Mesenchymal stem cell (in vitro differentiated cells and primary cell): Measurements from ENCODE around the gene RPTOR.

Experiments used
- DNase-seq: peaks from one replicate; pipeline ENCODE4 v3.0.0-alpha.2; 2013
- H2AFZ ChIP-seq: one replicate; pipeline ENCODE4 v1.6.1; 2013; ENCODE audit warnings: low read depth, mild to moderate bottlenecking, control low read depth, inconsistent platforms, low read length, moderate library complexity
- H2AK5ac ChIP-seq: 2 replicates; pipeline ENCODE4 v1.6.1; 2013; ENCODE audit warnings: low read length, moderate library complexity, mild to moderate bottlenecking, inconsistent platforms; ENCODE audit not compliant: severe bottlenecking
- H2BK120ac ChIP-seq: one replicate; pipeline ENCODE4 v1.6.1; 2013; ENCODE audit warnings: low read depth, mild to moderate bottlenecking, inconsistent platforms, low read length, moderate library complexity
- H2BK12ac ChIP-seq, 2 experiments: one replicate each; pipeline ENCODE4 v1.6.1; 2013; ENCODE audit warnings: inconsistent platforms in 2 of 2, low read length in 2 of 2, mild to moderate bottlenecking in 2 of 2, moderate library complexity in 2 of 2, control low read depth in 1 of 2
- H2BK15ac ChIP-seq: one replicate; pipeline ENCODE4 v1.6.1; 2013; ENCODE audit warnings: mild to moderate bottlenecking, low read depth, inconsistent platforms; ENCODE audit not compliant: poor library complexity, severe bottlenecking
- H2BK5ac ChIP-seq: 2 replicates; pipeline ENCODE4 v1.6.1; 2013; ENCODE audit warnings: low read depth, mild to moderate bottlenecking, low read length, control low read depth, inconsistent platforms; ENCODE audit not compliant: poor library complexity, severe bottlenecking
- H3K14ac ChIP-seq, 2 experiments: one replicate each; pipeline ENCODE4 v1.6.1; 2013; ENCODE audit warnings: inconsistent platforms in 2 of 2, low read length in 2 of 2, control low read depth in 1 of 2, mild to moderate bottlenecking in 1 of 2, moderate library complexity in 1 of 2
- H3K18ac ChIP-seq, 2 experiments: one replicate each; pipeline ENCODE4 v1.6.1; 2013; ENCODE audit warnings: inconsistent platforms in 2 of 2, low read length in 2 of 2, control low read depth in 1 of 2, low read depth in 1 of 2, mild to moderate bottlenecking in 1 of 2
- H3K23ac ChIP-seq, 2 experiments: one replicate each; pipeline ENCODE4 v1.6.1; 2013; ENCODE audit warnings: inconsistent platforms in 2 of 2, low read length in 2 of 2, mild to moderate bottlenecking in 2 of 2, moderate library complexity in 2 of 2, control low read depth in 1 of 2
- H3K27ac ChIP-seq: 2 replicates; pipeline ENCODE4 v1.5.1; 2013; ENCODE audit warnings: mild to moderate bottlenecking, moderate library complexity, low read length, control low read depth, inconsistent platforms; ENCODE audit not compliant: poor library complexity, severe bottlenecking
- H3K27me3 ChIP-seq, 2 experiments: 2 replicates each; pipeline versions ENCODE4 v1.6.1 to v1.7.0; 2013; ENCODE audit warnings: low read length in 2 of 2, mild to moderate bottlenecking in 2 of 2, moderate library complexity in 2 of 2, control low read depth in 1 of 2, inconsistent platforms in 1 of 2; ENCODE audit not compliant: control insufficient read depth in 1 of 2, insufficient read depth in 1 of 2
- H3K36me3 ChIP-seq, 2 experiments: 2 replicates each; pipeline versions ENCODE4 v1.6.1 to v1.7.0; 2013; ENCODE audit warnings: low read length in 2 of 2, control low read depth in 1 of 2, inconsistent platforms in 1 of 2, low read depth in 1 of 2, mild to moderate bottlenecking in 1 of 2; ENCODE audit not compliant: insufficient read depth in 2 of 2, control insufficient read depth in 1 of 2
- H3K4ac ChIP-seq, 2 experiments: one replicate each; pipeline ENCODE4 v1.6.1; 2013; ENCODE audit warnings: inconsistent platforms in 2 of 2, low read length in 2 of 2, mild to moderate bottlenecking in 2 of 2, moderate library complexity in 2 of 2, control low read depth in 1 of 2, low read depth in 1 of 2
- H3K4me1 ChIP-seq: 2 replicates; pipeline ENCODE4 v1.6.1; 2013; ENCODE audit warnings: low read depth, low read length, control low read depth; ENCODE audit not compliant: control insufficient read depth, insufficient read depth
- H3K4me2 ChIP-seq: 2 replicates; pipeline ENCODE4 v1.6.1; 2013; ENCODE audit warnings: low read length, mild to moderate bottlenecking, inconsistent platforms; ENCODE audit not compliant: poor library complexity, severe bottlenecking
- H3K4me3 ChIP-seq, 2 experiments: 2 replicates each; pipeline versions ENCODE4 v1.5.1 to v1.7.0; 2013; ENCODE audit warnings: low read length in 2 of 2, mild to moderate bottlenecking in 2 of 2, control low read depth in 1 of 2, low read depth in 1 of 2; ENCODE audit not compliant: insufficient read depth in 1 of 2
- H3K79me1 ChIP-seq: replicated peaks from 2 replicates; pipeline ENCODE4 v1.6.1; 2013; ENCODE audit warnings: mild to moderate bottlenecking, control low read depth, low read length, inconsistent platforms; ENCODE audit not compliant: poor library complexity, severe bottlenecking
- H3K9ac ChIP-seq: 2 replicates; pipeline ENCODE4 v1.7.0; 2013; ENCODE audit warnings: mild to moderate bottlenecking, low read length, moderate library complexity
- H3K9me3 ChIP-seq: 2 replicates; pipeline ENCODE4 v1.7.0; 2013; ENCODE audit warnings: mild to moderate bottlenecking, low read length; ENCODE audit not compliant: control insufficient read depth
- H4K8ac ChIP-seq: one replicate; pipeline ENCODE4 v1.6.1; 2013; ENCODE audit warnings: inconsistent platforms, mild to moderate bottlenecking, low read length, moderate library complexity
- H4K91ac ChIP-seq: one replicate; pipeline ENCODE4 v1.6.1; 2013; ENCODE audit warnings: mild to moderate bottlenecking, low read length, inconsistent platforms
- WGBS: methylation state at CpG from one replicate; pipeline ENCODE4 v1.1.7; 2013; ENCODE audit warnings: mixed read lengths; 5-methylcytosine and 5-hydroxymethylcytosine counted together

RPTOR gene

GRCh38 chr17:80663781-80664206 lies 119.2 kb downstream of the RPTOR start:
- H3K9me3 ChIP-seq = no peaks in the 10 kb centered on the region
- no peak overlapping the region for H3K4me2 ChIP-seq
- H3K14ac ChIP-seq = peak overlapping the region in 1 of 2 experiments; percentile 93
- H2BK15ac ChIP-seq = no peak overlapping the region
- no peak overlapping the region for H2AFZ ChIP-seq
- peaks cover 7 to 8% of the 10 kb centered on the region in 2 experiments for H3K36me3 ChIP-seq
- 46% methylated on average over 11 of the region's 11 CpGs for WGBS
- H3K79me1 ChIP-seq = peaks cover 60% of the 10 kb centered on the region
- H2BK5ac ChIP-seq = no peak overlapping the region
- no peak overlapping the region for H4K91ac ChIP-seq
- no peak overlapping the region for H3K23ac ChIP-seq
- peak overlapping the region in 1 of 2 experiments; percentile 54 for H3K18ac ChIP-seq
- H3K4me3 ChIP-seq = no peak overlapping the region
- no peak overlapping the region for H3K4ac ChIP-seq
- no peak overlapping the region for H2BK12ac ChIP-seq
- H3K27me3 ChIP-seq = no peaks in the 10 kb centered on the region
- H4K8ac ChIP-seq = peak overlapping the region; percentile 15
- peak; percentile 91 for DNase-seq
- peak overlapping the region; percentile 72 for H3K9ac ChIP-seq
- H2BK120ac ChIP-seq = no peak overlapping the region
- no peak overlapping the region for H3K27ac ChIP-seq
- H3K4me1 ChIP-seq = peaks cover 17% of the 10 kb centered on the region
- no peak overlapping the region for H2AK5ac ChIP-seq

GRCh38 chr17:80664217-80664790 lies 119.7 kb downstream of the RPTOR start:
- Histone ChIP-seq H3K14ac (peak overlapping the region in 1 of 2 experiments; percentile 78), H2BK15ac (no peak overlapping the region), H2BK12ac (peak overlapping the region; percentile 17 to 82), H3K4me1 (peaks cover 20% of the 10 kb centered on the region), H4K91ac (peak overlapping the region; percentile 64), H3K36me3 (peaks cover 5 to 7% of the 10 kb centered on the region in 2 experiments), H3K79me1 (peaks cover 60% of the 10 kb centered on the region), H3K4me2 (no peak overlapping the region), H3K23ac (no peak overlapping the region), H3K4ac (peak overlapping the region in 1 of 2 experiments; percentile 5), H3K18ac (peak overlapping the region; percentile 66 to 76), H3K27ac (no peak overlapping the region), H2BK5ac (no peak overlapping the region), H2BK120ac (no peak overlapping the region), H3K9me3 (no peaks in the 10 kb centered on the region), H2AFZ (no peak overlapping the region), H3K4me3 (peak overlapping the region in 1 of 2 experiments; percentile 53), H2AK5ac (no peak overlapping the region), H3K27me3 (no peaks in the 10 kb centered on the region), H3K9ac (peak overlapping the region; percentile 72), H4K8ac (peak overlapping the region; percentile 75)
- WGBS = 41% methylated on average over 6 of the region's 7 CpGs
- peak; percentile 57 for DNase-seq

- Histone ChIP-seq H4K91ac (no peak overlapping the region), H2BK15ac (no peak overlapping the region), H3K9ac (no peak overlapping the region), H3K4me2 (no peak overlapping the region), H3K79me1 (peaks cover 59% of the 10 kb centered on the region), H3K4me3 (no peak overlapping the region), H3K4me1 (peaks cover 20% of the 10 kb centered on the region), H2BK120ac (no peak overlapping the region), H2BK5ac (no peak overlapping the region), H3K18ac (no peak overlapping the region), H3K23ac (no peak overlapping the region), H2AFZ (no peak overlapping the region), H3K27me3 (no peaks in the 10 kb centered on the region), H2AK5ac (no peak overlapping the region), H2BK12ac (no peak overlapping the region), H3K9me3 (no peaks in the 10 kb centered on the region), H4K8ac (no peak overlapping the region), H3K36me3 (peaks cover 5 to 7% of the 10 kb centered on the region in 2 experiments), H3K4ac (no peak overlapping the region), H3K14ac (no peak overlapping the region), H3K27ac (no peak overlapping the region)
- WGBS = 92% methylated on average over 9 of the region's 11 CpGs
- no peak for DNase-seq
Observed at GRCh38 chr17:80665792-80666191, 121.2 kb downstream of the RPTOR start.

GRCh38 chr17:80666867-80667266 lies 122.2 kb downstream of the RPTOR start:
- H3K4me1 ChIP-seq = peaks cover 24% of the 10 kb centered on the region
- no peak overlapping the region for H3K4ac ChIP-seq
- no peak overlapping the region for H4K8ac ChIP-seq
- no peaks in the 10 kb centered on the region for H3K9me3 ChIP-seq
- WGBS = 97% methylated on average over 9 of the region's 12 CpGs
- no peak overlapping the region for H3K23ac ChIP-seq
- H3K18ac ChIP-seq = peak overlapping the region in 1 of 2 experiments; percentile 11
- no peak overlapping the region for H2AK5ac ChIP-seq
- no peak overlapping the region for H3K14ac ChIP-seq
- H3K27ac ChIP-seq = no peak overlapping the region
- no peak overlapping the region for H4K91ac ChIP-seq
- no peaks in the 10 kb centered on the region for H3K27me3 ChIP-seq
- no peak overlapping the region for H2AFZ ChIP-seq
- H2BK5ac ChIP-seq = no peak overlapping the region
- DNase-seq = no peak
- H3K4me3 ChIP-seq = no peak overlapping the region
- no peak overlapping the region for H2BK15ac ChIP-seq
- H2BK120ac ChIP-seq = no peak overlapping the region
- H3K79me1 ChIP-seq = peaks cover 57% of the 10 kb centered on the region
- H3K4me2 ChIP-seq = no peak overlapping the region
- H3K9ac ChIP-seq = no peak overlapping the region
- peaks cover 5 to 7% of the 10 kb centered on the region in 2 experiments for H3K36me3 ChIP-seq
- peak overlapping the region in 1 of 2 experiments; percentile 22 for H2BK12ac ChIP-seq
